IPS-18a (cell line): ENCODE results near the gene CDK19.
"Not testable (repeated sequence)": the region's sequence is repeated elsewhere in the genome, so short reads cannot be mapped to it uniquely, and the experiment has no call there.

ENCODE experiments used
- H3K27ac ChIP-seq: one replicate; pipeline ENCODE4 v1.5.1; 2013; ENCODE audit warnings: low read length
- H3K27me3 ChIP-seq: one replicate; pipeline ENCODE4 v1.6.1; 2013; ENCODE audit warnings: mild to moderate bottlenecking, low read length; ENCODE audit not compliant: control insufficient read depth, insufficient read depth
- H3K36me3 ChIP-seq: one replicate; pipeline ENCODE4 v1.6.1; 2013; ENCODE audit warnings: low read depth, low read length; ENCODE audit not compliant: control insufficient read depth
- H3K4me1 ChIP-seq: one replicate; pipeline ENCODE4 v1.6.1; 2013; ENCODE audit warnings: low read depth, low read length; ENCODE audit not compliant: control insufficient read depth
- H3K4me3 ChIP-seq: one replicate; pipeline ENCODE4 v1.5.1; 2013; ENCODE audit warnings: low read length
- H3K9ac ChIP-seq: one replicate; pipeline ENCODE4 v1.6.1; 2013; ENCODE audit warnings: mild to moderate bottlenecking, low read length, moderate library complexity
- H3K9me3 ChIP-seq: one replicate; pipeline ENCODE4 v1.6.1; 2013; ENCODE audit warnings: low read depth, low read length; ENCODE audit not compliant: control insufficient read depth

CDK19 gene

GRCh38 chr6:110590821-110591351, 224.4 kb downstream of the CDK19 start:
- Histone ChIP-seq H3K4me1 (no peaks in the 10 kb centered on the region), H3K27ac (no peak overlapping the region), H3K4me3 (no peak overlapping the region), H3K27me3 (no peaks in the 10 kb centered on the region), H3K9me3 (no peaks in the 10 kb centered on the region), H3K9ac (no peak overlapping the region), H3K36me3 (no peaks in the 10 kb centered on the region)

- no peaks in the 10 kb centered on the region for H3K27me3 ChIP-seq
- H3K27ac ChIP-seq, result no peak overlapping the region
Measured at GRCh38 chr6:110589865-110590513, 225.3 kb downstream of the CDK19 start.

GRCh38 chr6:110587328-110587727, 227.9 kb downstream of the CDK19 start:
- no peaks in the 10 kb centered on the region for H3K9me3 ChIP-seq
- H3K36me3 ChIP-seq, result no peaks in the 10 kb centered on the region
- H3K9ac ChIP-seq, result no peak overlapping the region
- H3K27me3 ChIP-seq, result no peaks in the 10 kb centered on the region
- no peak overlapping the region for H3K27ac ChIP-seq
- H3K4me3 ChIP-seq, result no peak overlapping the region
- no peaks in the 10 kb centered on the region for H3K4me1 ChIP-seq

More at GRCh38 chr6:110589865-110590513, 225.3 kb downstream of the CDK19 start:
- H3K9ac ChIP-seq, result no peak overlapping the region
- H3K4me3 ChIP-seq, result no peak overlapping the region
- no peaks in the 10 kb centered on the region for H3K36me3 ChIP-seq
- H3K9me3 ChIP-seq, result no peaks in the 10 kb centered on the region
- H3K4me1 ChIP-seq, result no peaks in the 10 kb centered on the region

- no peak overlapping the region for H3K4me3 ChIP-seq
- no peaks in the 10 kb centered on the region for H3K27me3 ChIP-seq
- no peaks in the 10 kb centered on the region for H3K9me3 ChIP-seq
- no peak overlapping the region for H3K9ac ChIP-seq
- H3K27ac ChIP-seq, result no peak overlapping the region
- no peaks in the 10 kb centered on the region for H3K4me1 ChIP-seq
- H3K36me3 ChIP-seq, result no peaks in the 10 kb centered on the region
Measured at GRCh38 chr6:110581679-110582078, 233.6 kb downstream of the CDK19 start.

- not testable (repeated sequence) for H3K27ac ChIP-seq, H3K36me3 ChIP-seq, H3K4me3 ChIP-seq, H3K4me1 ChIP-seq, H3K9ac ChIP-seq, H3K27me3 ChIP-seq, H3K9me3 ChIP-seq
Measured at GRCh38 chr6:110577596-110578167, 237.6 kb downstream of the CDK19 start.

GRCh38 chr6:110575925-110576463, 239.3 kb downstream of the CDK19 start:
- H3K27me3 ChIP-seq, result no peaks in the 10 kb centered on the region
- no peaks in the 10 kb centered on the region for H3K9me3 ChIP-seq
- H3K9ac ChIP-seq, result no peak overlapping the region
- H3K36me3 ChIP-seq, result no peaks in the 10 kb centered on the region
- H3K4me1 ChIP-seq, result no peaks in the 10 kb centered on the region
- H3K4me3 ChIP-seq, result no peak overlapping the region
- H3K27ac ChIP-seq, result no peak overlapping the region

GRCh38 chr6:110574817-110575216, 240.5 kb downstream of the CDK19 start:
- H3K27ac ChIP-seq, result no peak overlapping the region
- no peak overlapping the region for H3K9ac ChIP-seq
- H3K9me3 ChIP-seq, result no peaks in the 10 kb centered on the region
- H3K4me3 ChIP-seq, result no peak overlapping the region
- H3K36me3 ChIP-seq, result no peaks in the 10 kb centered on the region
- no peaks in the 10 kb centered on the region for H3K27me3 ChIP-seq
- no peaks in the 10 kb centered on the region for H3K4me1 ChIP-seq

- H3K36me3 ChIP-seq, result no peaks in the 10 kb centered on the region
- H3K4me1 ChIP-seq, result no peaks in the 10 kb centered on the region
- no peaks in the 10 kb centered on the region for H3K9me3 ChIP-seq
- no peak overlapping the region for H3K27ac ChIP-seq
- H3K9ac ChIP-seq, result no peak overlapping the region
- no peak overlapping the region for H3K4me3 ChIP-seq
- H3K27me3 ChIP-seq, result no peaks in the 10 kb centered on the region
Measured at GRCh38 chr6:110573537-110573936, 241.7 kb downstream of the CDK19 start.

- Histone ChIP-seq H3K4me3 (no peak overlapping the region), H3K4me1 (no peaks in the 10 kb centered on the region), H3K27me3 (no peaks in the 10 kb centered on the region), H3K9ac (no peak overlapping the region), H3K9me3 (no peaks in the 10 kb centered on the region), H3K27ac (no peak overlapping the region), H3K36me3 (no peaks in the 10 kb centered on the region)
Measured at GRCh38 chr6:110573136-110573535, 242.1 kb downstream of the CDK19 start.

- Histone ChIP-seq H3K9me3 (no peaks in the 10 kb centered on the region), H3K4me3 (no peak overlapping the region), H3K27ac (no peak overlapping the region), H3K4me1 (no peaks in the 10 kb centered on the region), H3K9ac (no peak overlapping the region), H3K36me3 (no peaks in the 10 kb centered on the region), H3K27me3 (no peaks in the 10 kb centered on the region)
Measured at GRCh38 chr6:110567957-110568696, 247.1 kb downstream of the CDK19 start.

- Histone ChIP-seq H3K36me3 (no peaks in the 10 kb centered on the region), H3K27me3 (no peaks in the 10 kb centered on the region), H3K9me3 (no peaks in the 10 kb centered on the region), H3K27ac (no peak overlapping the region), H3K4me1 (no peaks in the 10 kb centered on the region), H3K4me3 (no peak overlapping the region), H3K9ac (no peak overlapping the region)
Measured at GRCh38 chr6:110566346-110567125, 248.7 kb downstream of the CDK19 start.
